Testis (tissue), 5 donors: ENCODE data around the gene GPR62. TPM values are rescaled to one million over a fixed set of nuclear protein-coding genes. Genes with fewer than 3 reads are reported as not detected.

ENCODE experiments used
- DNase-seq: peaks from one replicate; pipeline ENCODE4 v3.0.0-alpha.2; 2019
- H3K27ac ChIP-seq, 2 donors: fragments of 200-600 bp; sonication (generic); one replicate each; pipeline ENCODE4 v1.5.1; 2019
- H3K27me3 ChIP-seq: fragments of 200-600 bp; sonication (generic); one replicate; pipeline ENCODE4 v1.5.1; 2019
- H3K36me3 ChIP-seq: fragments of 200-600 bp; sonication (generic); one replicate; pipeline ENCODE4 v1.5.1; 2017; ENCODE audit warnings: low read depth; ENCODE audit errors: missing control alignments
- H3K4me1 ChIP-seq: fragments of 200-600 bp; sonication (generic); one replicate; pipeline ENCODE4 v1.5.1; 2019
- H3K4me3 ChIP-seq, 2 donors: fragments of 200-600 bp; sonication (generic); one replicate each; pipeline ENCODE4 v1.5.1; 2017 to 2019
- H3K9me3 ChIP-seq: fragments of 200-600 bp; sonication (generic); one replicate; pipeline ENCODE4 v1.5.1; 2017
- POLR2A ChIP-seq: fragments of 450-650 bp; IDR thresholded peaks from one replicate; pipeline ENCODE4 v1.6.1; 2017; ENCODE audit warnings: antibody characterized with exemption, mild to moderate bottlenecking, moderate library complexity
- WGBS, 2 donors: methylation state at CpG; one replicate each; pipeline ENCODE4 v1.1.5; 2018; 5-methylcytosine and 5-hydroxymethylcytosine counted together
- intact Hi-C: fragments of 100-400 bp; cut with DNase I; formaldehyde crosslinking; loops from one replicate; pipeline ENCODE4 v1.15.1; 2023; ENCODE audit warnings: low total_unique reads
- long read RNA-seq, 2 donors: transcript quantifications; one replicate each; lab custom pipeline, GENCODE V29; 2026
- polyA plus RNA-seq: library from polyadenylated mRNA; stranded (reverse); fragments of 350-450 nt; fragmentation: Illumina TruSeq; extraction: RNeasy Lipid Tissue Mini Kit (QIAGEN cat#74804); gene quantifications from one replicate; pipeline ENCODE4 v1.2.3, GENCODE V29; 2014; ENCODE audit warnings: low read depth, low replicate concordance; ENCODE audit not compliant: insufficient read depth
- total RNA-seq, 2 donors: library from RNA; depleted of rRNA; stranded (reverse); fragments of >200 nt; gene quantifications; one replicate each; pipeline ENCODE4 v1.2.3, GENCODE V29; 2016
- TF ChIP-seq, protein P1 (sequence below), 3 experiments: fragments of 450-650 bp in 2 of 3; fragments of 200-600 bp in 1 of 3; sonication (generic) in 1 of 3; IDR thresholded peaks; one replicate each; pipeline ENCODE4 v1.5.1; 2016 to 2019; ENCODE audit warnings: antibody characterized with exemption in 3 of 3, mild to moderate bottlenecking in 2 of 3, moderate library complexity in 1 of 3

GPR62 gene, protein sequence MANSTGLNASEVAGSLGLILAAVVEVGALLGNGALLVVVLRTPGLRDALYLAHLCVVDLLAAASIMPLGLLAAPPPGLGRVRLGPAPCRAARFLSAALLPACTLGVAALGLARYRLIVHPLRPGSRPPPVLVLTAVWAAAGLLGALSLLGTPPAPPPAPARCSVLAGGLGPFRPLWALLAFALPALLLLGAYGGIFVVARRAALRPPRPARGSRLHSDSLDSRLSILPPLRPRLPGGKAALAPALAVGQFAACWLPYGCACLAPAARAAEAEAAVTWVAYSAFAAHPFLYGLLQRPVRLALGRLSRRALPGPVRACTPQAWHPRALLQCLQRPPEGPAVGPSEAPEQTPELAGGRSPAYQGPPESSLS
- under 1 TPM; 0.39 to 0.50 TPM for total RNA-seq
- 0.18 TPM for polyA plus RNA-seq
- long read RNA-seq, donor 1, transcript GPR62-201 (1 exons, 2,191 nt) = major isoform, 25 of 25 reads
- long read RNA-seq, donor 1, partial matches to known transcripts = 0 of 25 reads
- long read RNA-seq, donor 1, other reads (novel, unspliced or antisense) = 0 of 25 reads
- long read RNA-seq, donor 2, transcript GPR62-201 (1 exons, 2,191 nt) = major isoform, 13 of 13 reads
- long read RNA-seq, donor 2, partial matches to known transcripts = 0 of 13 reads
- long read RNA-seq, donor 2, other reads (novel, unspliced or antisense) = 0 of 13 reads

GRCh38 chr3:51955175-51955892 lies at the start of gene GPR62:
GPR62 (plus strand) TSS chr3:51955381; CDS start chr3:51955653, 272 bp downstream.
- no peak for DNase-seq
- Histone ChIP-seq H3K36me3 (no peaks in the 10 kb centered on the region), H3K4me3 (peak within 1 kb of the TSS; percentile 44 to 57), H3K27me3 (no peaks in the 10 kb centered on the region), H3K4me1 (peaks cover 7% of the 10 kb centered on the region), H3K9me3 (no peaks in the 10 kb centered on the region), H3K27ac (peak within 1 kb of the TSS in 1 of 2 donors; percentile 51)
- no peak for TF ChIP-seq POLR2A
- TF ChIP-seq, protein P1, sequence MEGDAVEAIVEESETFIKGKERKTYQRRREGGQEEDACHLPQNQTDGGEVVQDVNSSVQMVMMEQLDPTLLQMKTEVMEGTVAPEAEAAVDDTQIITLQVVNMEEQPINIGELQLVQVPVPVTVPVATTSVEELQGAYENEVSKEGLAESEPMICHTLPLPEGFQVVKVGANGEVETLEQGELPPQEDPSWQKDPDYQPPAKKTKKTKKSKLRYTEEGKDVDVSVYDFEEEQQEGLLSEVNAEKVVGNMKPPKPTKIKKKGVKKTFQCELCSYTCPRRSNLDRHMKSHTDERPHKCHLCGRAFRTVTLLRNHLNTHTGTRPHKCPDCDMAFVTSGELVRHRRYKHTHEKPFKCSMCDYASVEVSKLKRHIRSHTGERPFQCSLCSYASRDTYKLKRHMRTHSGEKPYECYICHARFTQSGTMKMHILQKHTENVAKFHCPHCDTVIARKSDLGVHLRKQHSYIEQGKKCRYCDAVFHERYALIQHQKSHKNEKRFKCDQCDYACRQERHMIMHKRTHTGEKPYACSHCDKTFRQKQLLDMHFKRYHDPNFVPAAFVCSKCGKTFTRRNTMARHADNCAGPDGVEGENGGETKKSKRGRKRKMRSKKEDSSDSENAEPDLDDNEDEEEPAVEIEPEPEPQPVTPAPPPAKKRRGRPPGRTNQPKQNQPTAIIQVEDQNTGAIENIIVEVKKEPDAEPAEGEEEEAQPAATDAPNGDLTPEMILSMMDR (IDR thresholded peaks at IDR 0.05) = no peak
- 23 to 27% methylated on average over 11 to 31 of the region's 33 CpGs for WGBS, 2 donors
- intact Hi-C loops = no loop called here

GRCh38 chr3:51908026-51908425 lies 47.2 kb upstream of the GPR62 start:
- no peaks in the 10 kb centered on the region for H3K36me3 ChIP-seq
- WGBS, 2 donors = 81 to 83% methylated on average over 4 of the region's 4 CpGs
- DNase-seq = no peak
- no peaks in the 10 kb centered on the region for H3K4me1 ChIP-seq
- no peaks in the 10 kb centered on the region for H3K9me3 ChIP-seq
- TF ChIP-seq, protein P1 (IDR thresholded peaks at IDR 0.05) = no peak
- no peak for TF ChIP-seq POLR2A
- no peak overlapping the region for H3K27ac ChIP-seq
- no peak overlapping the region for H3K4me3 ChIP-seq
- intact Hi-C loops = no loop called here
- no peaks in the 10 kb centered on the region for H3K27me3 ChIP-seq

GRCh38 chr3:51916418-51916817 lies 38.8 kb upstream of the GPR62 start:
- Histone ChIP-seq H3K27me3 (no peaks in the 10 kb centered on the region), H3K9me3 (no peaks in the 10 kb centered on the region), H3K4me3 (no peak overlapping the region), H3K27ac (no peak overlapping the region), H3K36me3 (no peaks in the 10 kb centered on the region), H3K4me1 (no peaks in the 10 kb centered on the region)
- intact Hi-C loops = no loop called here
- DNase-seq = no peak
- WGBS, 2 donors = 62 to 68% methylated on average over 5 of the region's 5 CpGs
- TF ChIP-seq, protein P1 (IDR thresholded peaks at IDR 0.05) = no peak
- TF ChIP-seq POLR2A = no peak

GRCh38 chr3:51921081-51921578 lies 34.1 kb upstream of the GPR62 start:
- no peak for DNase-seq
- Histone ChIP-seq H3K4me1 (no peaks in the 10 kb centered on the region), H3K27me3 (no peaks in the 10 kb centered on the region), H3K27ac (no peak overlapping the region), H3K4me3 (no peak overlapping the region), H3K9me3 (no peaks in the 10 kb centered on the region), H3K36me3 (no peaks in the 10 kb centered on the region)
- WGBS, 2 donors = 78 to 84% methylated on average over 11 of the region's 11 CpGs
- intact Hi-C loops = no loop called here
- TF ChIP-seq, protein P1 (IDR thresholded peaks at IDR 0.05) = no peak
- TF ChIP-seq POLR2A = no peak
